MM.1S (cell line): ENCODE measurements around the gene PDE3B.

ENCODE experiments used
- EZH2 ChIP-seq: fragments of 300-600 bp; sonication (generic); optimal IDR thresholded peaks from 2 replicates; pipeline ENCODE3; 2017; ENCODE audit warnings: low read depth, mild to moderate bottlenecking, antibody characterized with exemption, low read length, mixed read lengths
- EZH2phosphoT487 ChIP-seq: fragments of 300-600 bp; sonication (generic); IDR thresholded peaks from 2 replicates; pipeline ENCODE4 v1.6.1; 2018; ENCODE audit warnings: antibody characterized with exemption, low read length
- TF ChIP-seq, protein P1 (sequence below): fragments of 300-600 bp; sonication (generic); IDR thresholded peaks from 2 replicates; pipeline ENCODE4 v1.5.1; 2016; ENCODE audit warnings: antibody characterized with exemption, low read length, mixed read lengths

DNA sequence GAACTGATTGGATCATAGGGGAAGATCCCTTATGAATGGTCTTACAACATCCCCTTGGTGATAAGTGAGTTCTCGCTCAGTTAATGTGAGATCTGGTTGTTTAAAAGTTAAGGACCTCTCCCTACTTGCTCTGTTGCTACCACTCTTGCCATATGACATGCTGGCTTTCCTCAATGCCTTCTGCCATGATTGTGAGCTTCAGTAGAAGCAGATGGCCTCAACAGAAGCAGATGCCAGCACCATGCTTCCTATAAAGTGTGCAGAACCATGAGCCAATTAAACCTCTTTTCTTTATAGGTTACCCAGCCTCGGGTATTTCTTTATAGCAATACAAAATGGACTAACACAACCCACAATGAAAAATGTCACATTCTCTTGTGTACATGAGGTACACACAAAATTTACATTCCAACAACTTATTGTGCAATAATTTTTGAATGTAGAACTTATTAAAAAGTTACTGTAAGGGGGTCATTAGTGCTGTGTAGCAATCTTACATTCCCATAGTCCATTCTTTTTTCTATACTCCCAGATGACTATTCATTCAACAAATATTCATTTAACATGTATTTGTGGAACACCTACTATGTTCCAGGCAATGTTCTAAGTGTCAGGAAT lies 238.1 kb downstream of the PDE3B start:
- TF ChIP-seq, protein P1, sequence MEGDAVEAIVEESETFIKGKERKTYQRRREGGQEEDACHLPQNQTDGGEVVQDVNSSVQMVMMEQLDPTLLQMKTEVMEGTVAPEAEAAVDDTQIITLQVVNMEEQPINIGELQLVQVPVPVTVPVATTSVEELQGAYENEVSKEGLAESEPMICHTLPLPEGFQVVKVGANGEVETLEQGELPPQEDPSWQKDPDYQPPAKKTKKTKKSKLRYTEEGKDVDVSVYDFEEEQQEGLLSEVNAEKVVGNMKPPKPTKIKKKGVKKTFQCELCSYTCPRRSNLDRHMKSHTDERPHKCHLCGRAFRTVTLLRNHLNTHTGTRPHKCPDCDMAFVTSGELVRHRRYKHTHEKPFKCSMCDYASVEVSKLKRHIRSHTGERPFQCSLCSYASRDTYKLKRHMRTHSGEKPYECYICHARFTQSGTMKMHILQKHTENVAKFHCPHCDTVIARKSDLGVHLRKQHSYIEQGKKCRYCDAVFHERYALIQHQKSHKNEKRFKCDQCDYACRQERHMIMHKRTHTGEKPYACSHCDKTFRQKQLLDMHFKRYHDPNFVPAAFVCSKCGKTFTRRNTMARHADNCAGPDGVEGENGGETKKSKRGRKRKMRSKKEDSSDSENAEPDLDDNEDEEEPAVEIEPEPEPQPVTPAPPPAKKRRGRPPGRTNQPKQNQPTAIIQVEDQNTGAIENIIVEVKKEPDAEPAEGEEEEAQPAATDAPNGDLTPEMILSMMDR, result no peak
- no peak for TF ChIP-seq EZH2phosphoT487
- TF ChIP-seq EZH2, result no peak
